Measurements from ENCODE around the gene SLMAP. TPM values are rescaled to one million over a fixed set of nuclear protein-coding genes. Genes with fewer than 3 reads are reported as not detected.

The SLMAP gene
- total and polyA plus RNA-seq, 7 experiments from 2014 or later: 20.2 to 77.1 (median 63.4) TPM

Other genes with a start within 250 kb of the SLMAP start
- under 1 TPM; 0.05 to 0.51 (median 0.19) TPM for gene DNAH12, start 212.0 kb upstream of the SLMAP start, total RNA-seq
- not detected for gene DNAH12, start 212.0 kb upstream of the SLMAP start, polyA plus RNA-seq
- 10 to 100 TPM; 24.0 to 35.5 (median 27.8) TPM for gene PDE12, start 200.0 kb upstream of the SLMAP start, total RNA-seq
- gene PDE12, start 200.0 kb upstream of the SLMAP start, polyA plus RNA-seq: 10 to 100 TPM; 15.1 to 24.5 TPM
- 10 to 100 TPM; 50.9 to 85.5 (median 57.5) TPM for gene ARF4, start 159.0 kb upstream of the SLMAP start, total RNA-seq
- 100 to 1,000 TPM; 128 to 130 TPM for gene ARF4, start 159.0 kb upstream of the SLMAP start, polyA plus RNA-seq
- 10 to 100 TPM; 31.3 to 76.6 (median 40.8) TPM for gene DENND6A, start 63.2 kb upstream of the SLMAP start, total RNA-seq
- gene DENND6A, start 63.2 kb upstream of the SLMAP start, polyA plus RNA-seq: 10 to 100 TPM; 24.8 to 30.3 TPM

Data from naive thymus-derived CD4-positive, alpha-beta T cell (primary cell).